Motor neuron (in vitro differentiated cells): ENCODE measurements around the gene MANSC4. TPM values are rescaled to one million over a fixed set of nuclear protein-coding genes. Genes with fewer than 3 reads are reported as not detected.
A peak's percentile ranks its signal among the peaks of the same experiment; 100 is the strongest.

Experiments used
- ATAC-seq, 8 experiments: fragments of 200-7000 bp; cut with Tn5 transposase; replicated peaks in 6 of 8; 2 replicates each; pipeline ENCODE4 v1.8.0; 2021; ENCODE audit warnings: mild to moderate bottlenecking in 8 of 8, moderate library complexity in 8 of 8
- H3K27ac ChIP-seq, 2 donors: fragments of 250-450 bp; sonication (Bioruptor Pico); 2 replicates each; pipeline ENCODE4 v1.9.0; 2021; ENCODE audit warnings: antibody characterized with exemption in 2 of 2, mild to moderate bottlenecking in 2 of 2, moderate library complexity in 1 of 2
- H3K4me1 ChIP-seq, 2 donors: fragments of 250-450 bp; sonication (Bioruptor Pico); replicated peaks in 1 of 2; 2 replicates each; pipeline ENCODE4 v1.6.1; 2021; ENCODE audit warnings: antibody characterized with exemption in 2 of 2, mild to moderate bottlenecking in 2 of 2, moderate library complexity in 1 of 2
- H3K4me3 ChIP-seq, 5 donors: fragments of 250-450 bp; sonication (Bioruptor Pico); 2 replicates each; pipeline ENCODE4 v1.9.0; 2021; ENCODE audit warnings: antibody characterized with exemption in 5 of 5, mild to moderate bottlenecking in 5 of 5, moderate library complexity in 4 of 5
- WGBS, 10 experiments: fragments of 450-650 bp; shearing (Covaris generic); methylation state at CpG; one replicate each; pipeline ENCODE4 v1.0.0; 2022; 5-methylcytosine and 5-hydroxymethylcytosine counted together
- in situ Hi-C, 9 experiments: fragments of 400-800 bp; cut with MboI; loops; one replicate each; pipeline ENCODE4 v1.15.0; 2021; ENCODE audit warnings: low sequenced_read_pairs in 9 of 9, low pct_unique_long_range_greater_than_20kb in 2 of 9; ENCODE audit not compliant: unreplicated experiment in 9 of 9
- total RNA-seq, 8 experiments: library from RNA; unstranded; fragments of 300-600 nt; gene quantifications; 2 replicates each; pipeline versions ENCODE4 v1.2.3 to v1.2.4, GENCODE V29; 2022

The MANSC4 gene
- total RNA-seq, 8 experiments from 2014 or later: 0.27 TPM; not detected in 7

DNA sequence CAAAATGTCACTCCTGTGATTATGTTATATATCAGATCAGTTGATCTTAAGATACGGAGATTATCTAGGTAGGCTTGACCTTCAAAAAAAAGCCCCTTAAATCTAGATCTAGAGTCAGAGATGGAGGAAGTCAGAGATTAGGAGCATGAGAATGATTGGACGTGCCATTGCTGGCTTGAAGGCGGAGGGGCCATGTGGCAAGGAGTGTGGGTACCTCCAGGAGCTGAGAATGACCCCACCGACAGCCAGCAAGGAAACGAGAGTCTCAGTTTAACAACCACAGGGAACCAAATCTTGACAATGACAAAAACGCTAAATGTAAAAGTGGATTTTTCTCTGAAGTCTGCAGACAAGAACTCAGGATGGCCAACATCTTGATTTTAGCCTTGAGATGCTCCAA lies 32.5 kb upstream of the MANSC4 start:
- ATAC-seq: no peak
- 68 to 100% (median 76%) methylated on average over 1 to 6 of the region's 6 CpGs; no CpG with 5 or more reads in 3 of the 10 experiments for WGBS, 10 experiments
- Histone ChIP-seq H3K4me1 (peaks cover 0 to 11% of the 10 kb centered on the region in 2 donors), H3K4me3 (no peak overlapping the region), H3K27ac (no peak overlapping the region)
- in situ Hi-C loops: no loop called here

- in situ Hi-C loops: no loop called here
- Histone ChIP-seq H3K4me3 (no peak overlapping the region), H3K27ac (no peak overlapping the region), H3K4me1 (peaks cover 0 to 11% of the 10 kb centered on the region in 2 donors)
- 50 to 100% (median 82%) methylated on average over 1 to 4 of the region's 4 CpGs; no CpG with 5 or more reads in 4 of the 10 experiments for WGBS, 10 experiments
- no peak for ATAC-seq
Measured at GRCh38 chr12:27810756-27811155, 30.7 kb upstream of the MANSC4 start.

GRCh38 chr12:27808841-27809240 lies 28.8 kb upstream of the MANSC4 start:
- Histone ChIP-seq H3K4me1 (peaks cover 0 to 2% of the 10 kb centered on the region in 2 donors), H3K27ac (no peak overlapping the region), H3K4me3 (no peak overlapping the region)
- peak in 5 of 8 experiments; percentile 24 to 87 (median 69) for ATAC-seq
- WGBS, 10 experiments: 31 to 75% (median 49%) methylated on average over 2 to 5 of the region's 6 CpGs
- in situ Hi-C loops: no loop called here

- no peak overlapping the region for H3K27ac ChIP-seq
- H3K4me3 ChIP-seq: no peak overlapping the region
- in situ Hi-C loops: no loop called here
- peaks cover 0 to 2% of the 10 kb centered on the region in 2 donors for H3K4me1 ChIP-seq
- 28 to 92% (median 71%) methylated on average over 2 to 8 of the region's 8 CpGs for WGBS, 10 experiments
- no peak for ATAC-seq
Measured at GRCh38 chr12:27807063-27807703, 27.1 kb upstream of the MANSC4 start.

GRCh38 chr12:27806259-27806658 lies 26.2 kb upstream of the MANSC4 start:
- WGBS, 10 experiments: 70 to 100% (median 90%) methylated on average over 1 to 4 of the region's 4 CpGs; no CpG with 5 or more reads in 6 of the 10 experiments
- Histone ChIP-seq H3K4me1 (peaks cover 0 to 2% of the 10 kb centered on the region in 2 donors), H3K4me3 (no peak overlapping the region), H3K27ac (no peak overlapping the region)
- in situ Hi-C loops: no loop called here
- ATAC-seq: no peak

DNA sequence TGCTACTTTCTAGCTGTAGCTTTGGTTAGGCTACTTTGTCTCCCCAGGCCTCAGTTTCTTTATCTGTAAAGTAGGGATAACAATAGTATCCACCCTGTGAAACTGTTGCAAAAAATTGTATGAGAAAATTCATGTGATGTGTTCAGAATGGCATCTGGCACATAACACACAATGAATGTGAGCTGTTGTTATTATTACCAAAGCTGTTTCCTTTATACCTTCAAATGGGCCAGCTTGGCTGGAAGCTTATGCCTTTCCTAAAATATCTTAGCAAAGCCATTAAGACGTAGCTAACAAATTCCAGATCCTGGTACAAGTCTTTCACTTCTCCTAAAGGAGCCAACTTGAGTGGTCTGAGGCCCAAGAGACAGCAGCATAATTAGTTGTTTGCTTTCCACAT lies 25.2 kb upstream of the MANSC4 start:
- no peak for ATAC-seq
- 0 to 100% (median 63%) methylated on average over 1 of the region's 1 CpG; no CpG with 5 or more reads in 5 of the 10 experiments for WGBS, 10 experiments
- in situ Hi-C loops: no loop called here
- peaks cover 0 to 2% of the 10 kb centered on the region in 2 donors for H3K4me1 ChIP-seq
- H3K4me3 ChIP-seq: no peak overlapping the region
- H3K27ac ChIP-seq: no peak overlapping the region

DNA sequence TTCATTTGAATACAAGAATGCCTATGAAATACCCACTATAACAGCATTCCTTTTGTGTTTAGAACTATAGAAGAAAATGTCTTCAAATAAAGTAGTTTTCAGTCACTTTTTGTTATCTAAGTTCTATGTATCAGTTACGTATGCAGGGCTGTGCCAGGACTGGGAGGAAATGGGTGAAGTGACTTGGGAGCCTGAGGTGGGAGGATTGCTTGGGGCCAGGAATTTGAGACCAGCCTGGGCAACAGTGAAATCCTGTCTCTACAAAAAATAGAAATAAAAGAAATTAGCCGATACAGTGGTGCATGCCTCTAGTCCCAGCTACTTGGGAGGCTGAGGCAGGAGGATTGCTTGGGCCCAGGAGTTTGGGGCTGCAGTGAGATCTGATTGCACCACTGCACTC lies 22.9 kb upstream of the MANSC4 start:
- H3K4me3 ChIP-seq: no peak overlapping the region
- no peaks in the 10 kb centered on the region for H3K4me1 ChIP-seq
- H3K27ac ChIP-seq: no peak overlapping the region
- in situ Hi-C loops: no loop called here
- WGBS, 10 experiments: 71 to 100% (median 100%) methylated on average over 1 to 2 of the region's 2 CpGs; no CpG with 5 or more reads in 1 of the 10 experiments
- ATAC-seq: no peak

DNA sequence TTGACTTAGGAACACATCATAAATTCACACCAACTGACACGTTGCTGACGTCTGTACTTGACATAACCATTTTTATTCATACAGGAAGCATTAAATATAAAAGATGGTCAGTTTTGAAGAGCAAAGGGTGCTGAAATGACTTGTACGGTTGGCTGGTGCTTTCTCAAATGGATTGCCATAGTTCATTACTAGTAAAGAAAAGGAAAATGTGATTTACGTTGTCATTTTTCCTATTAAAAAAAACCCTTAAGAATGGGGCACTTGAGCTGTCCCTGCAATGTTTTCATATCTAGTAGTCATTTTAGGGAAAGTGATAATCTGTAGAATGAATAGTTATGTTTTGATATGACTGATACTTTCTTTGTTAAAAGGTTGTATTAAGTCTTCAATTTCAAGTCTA lies 22.5 kb upstream of the MANSC4 start:
- no peak overlapping the region for H3K27ac ChIP-seq
- in situ Hi-C loops: no loop called here
- 44 to 100% (median 81%) methylated on average over 1 to 4 of the region's 4 CpGs for WGBS, 10 experiments

GRCh38 chr12:27801630-27802029 lies 21.6 kb upstream of the MANSC4 start:
- in situ Hi-C loops: no loop called here
- Histone ChIP-seq H3K27ac (no peak overlapping the region), H3K4me1 (no peaks in the 10 kb centered on the region), H3K4me3 (no peak overlapping the region)
- WGBS, 10 experiments: 87 to 98% (median 94%) methylated on average over 2 to 5 of the region's 5 CpGs; no CpG with 5 or more reads in 2 of the 10 experiments
- no peak for ATAC-seq

More for the DNA sequence above, 22.5 kb upstream of the MANSC4 start:
- H3K4me1 ChIP-seq: no peaks in the 10 kb centered on the region
- H3K4me3 ChIP-seq: no peak overlapping the region
- ATAC-seq: no peak

- Histone ChIP-seq H3K27ac (no peak overlapping the region), H3K4me3 (no peak overlapping the region), H3K4me1 (no peaks in the 10 kb centered on the region)
- in situ Hi-C loops: no loop called here
- WGBS, 10 experiments: 45 to 100% (median 95%) methylated on average over 1 to 3 of the region's 3 CpGs; no CpG with 5 or more reads in 1 of the 10 experiments
- ATAC-seq: no peak
Measured at GRCh38 chr12:27800819-27801218, 20.8 kb upstream of the MANSC4 start.

- no peaks in the 10 kb centered on the region for H3K4me1 ChIP-seq
- 87 to 100% (median 95%) methylated on average over 1 to 20 of the region's 24 CpGs; no CpG with 5 or more reads in 3 of the 10 experiments for WGBS, 10 experiments
- H3K27ac ChIP-seq: no peak overlapping the region
- in situ Hi-C loops: no loop called here
- ATAC-seq: no peak
- H3K4me3 ChIP-seq: no peak overlapping the region
Measured at GRCh38 chr12:27797301-27798025, 17.4 kb upstream of the MANSC4 start.

- Histone ChIP-seq H3K4me1 (no peaks in the 10 kb centered on the region), H3K4me3 (no peak overlapping the region), H3K27ac (no peak overlapping the region)
- ATAC-seq: no peak
- WGBS, 10 experiments: 67 to 100% (median 95%) methylated on average over 1 to 7 of the region's 7 CpGs; no CpG with 5 or more reads in 1 of the 10 experiments
- in situ Hi-C loops: no loop called here
Measured at GRCh38 chr12:27796128-27796527, 16.1 kb upstream of the MANSC4 start.

DNA sequence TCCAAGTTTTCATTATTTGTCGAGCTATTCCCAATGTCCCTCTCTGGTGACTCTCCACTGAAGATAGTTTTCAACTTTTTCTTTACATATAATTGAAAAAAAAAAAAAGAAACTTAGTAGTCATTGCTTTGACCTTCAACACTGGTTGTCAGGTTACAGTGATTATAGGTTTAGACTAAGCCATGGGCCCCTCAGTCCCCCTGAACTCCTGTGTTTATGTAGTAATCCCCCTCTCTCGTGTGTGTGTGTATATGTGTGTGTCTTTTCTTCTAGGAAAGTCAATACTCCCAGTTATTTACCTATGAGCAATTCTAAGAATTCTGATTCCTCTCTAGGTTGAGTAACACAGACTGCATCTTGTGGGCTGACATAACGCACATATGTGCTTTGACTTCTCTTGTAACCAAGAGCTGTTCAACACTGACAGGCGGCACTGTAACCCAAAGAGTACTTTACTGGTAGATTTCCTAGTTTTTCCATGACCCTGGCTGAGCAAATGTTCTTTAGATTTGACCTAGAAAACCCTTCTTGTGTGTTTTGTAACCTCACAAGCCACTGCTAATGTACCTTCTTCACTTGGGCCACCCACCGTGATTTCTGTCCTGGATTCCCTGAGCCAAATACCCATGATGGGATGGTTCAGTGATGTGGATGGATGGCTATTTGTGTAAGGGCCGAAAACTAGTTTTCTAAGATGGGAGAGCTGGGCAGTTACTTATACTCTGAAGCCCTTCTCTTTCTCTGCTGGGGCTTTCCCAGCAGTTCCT lies 15.0 kb upstream of the MANSC4 start:
- in situ Hi-C loops: no loop called here
- Histone ChIP-seq H3K4me3 (no peak overlapping the region), H3K27ac (no peak overlapping the region), H3K4me1 (no peaks in the 10 kb centered on the region)
- WGBS, 10 experiments: 65 to 97% (median 90%) methylated on average over 2 to 6 of the region's 6 CpGs
- ATAC-seq: peak in 1 of 8 experiments; percentile 70
